GM12891 (cell line): ENCODE measurements around the gene ZNF584.
A peak's percentile ranks its signal among the peaks of the same experiment; 100 is the strongest.

Experiments used
- DNase-seq: peaks from one replicate; pipeline ENCODE4 v3.0.0; 2011; ENCODE audit warnings: low spot score; ENCODE audit not compliant: insufficient read length
- FAIRE-seq: peaks from 2 replicates; lab custom pipeline; 2011; peaks lifted over from hg19 to GRCh38; lab: Jason Lieb, UNC
- PAX5 ChIP-seq: IDR thresholded peaks from 2 replicates; pipeline ENCODE4 v1.6.1; 2011; ENCODE audit warnings: low read length, moderate library complexity, mild to moderate bottlenecking; ENCODE audit not compliant: insufficient read depth, severe bottlenecking
- POLR2A ChIP-seq: IDR thresholded peaks from 2 replicates; pipeline ENCODE4 v1.6.1; 2011; ENCODE audit warnings: low read depth, low read length, control low read depth
- POLR2AphosphoS5 ChIP-seq: IDR thresholded peaks from 2 replicates; pipeline ENCODE4 v1.6.1; 2011; ENCODE audit warnings: low read depth, low read length, control low read depth
- POU2F2 ChIP-seq: IDR thresholded peaks from 2 replicates; pipeline ENCODE4 v1.6.1; 2011; ENCODE audit warnings: low read depth, mild to moderate bottlenecking, control low read depth, low read length, moderate library complexity
- SPI1 ChIP-seq: IDR thresholded peaks from 2 replicates; pipeline ENCODE4 v1.6.1; 2011; ENCODE audit warnings: low read depth, low read length, control low read depth
- TAF1 ChIP-seq: IDR thresholded peaks from 2 replicates; pipeline ENCODE4 v1.6.1; 2011; ENCODE audit warnings: low read depth, low read length, control low read depth

The ZNF584 gene

DNA sequence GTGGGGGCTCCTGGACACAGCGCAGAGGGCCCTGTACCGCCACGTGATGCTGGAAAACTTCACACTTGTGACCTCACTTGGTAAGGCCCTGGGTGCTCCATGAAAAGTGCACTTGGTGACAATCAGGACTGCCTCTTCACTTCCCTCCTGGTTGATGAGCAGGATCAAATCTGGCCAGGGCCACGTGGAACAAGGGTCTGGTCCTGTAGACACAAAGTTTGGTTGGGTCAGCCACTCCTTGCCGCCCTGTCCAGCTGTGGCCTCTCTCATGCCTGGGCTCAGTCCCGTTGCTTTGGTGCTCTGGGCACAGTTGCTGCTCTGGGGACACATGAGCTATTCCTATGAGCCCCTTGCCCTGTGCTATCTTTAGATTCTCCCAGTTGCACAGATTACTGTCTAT lies 45.3 kb downstream of the ZNF584 start:
- TF ChIP-seq SPI1, result no peak
- no peak for TF ChIP-seq PAX5
- TF ChIP-seq POLR2AphosphoS5, result no peak
- no peak for TF ChIP-seq TAF1
- TF ChIP-seq POU2F2, result no peak
- TF ChIP-seq POLR2A, result no peak
- FAIRE-seq, result no peak
- DNase-seq, result no peak

DNA sequence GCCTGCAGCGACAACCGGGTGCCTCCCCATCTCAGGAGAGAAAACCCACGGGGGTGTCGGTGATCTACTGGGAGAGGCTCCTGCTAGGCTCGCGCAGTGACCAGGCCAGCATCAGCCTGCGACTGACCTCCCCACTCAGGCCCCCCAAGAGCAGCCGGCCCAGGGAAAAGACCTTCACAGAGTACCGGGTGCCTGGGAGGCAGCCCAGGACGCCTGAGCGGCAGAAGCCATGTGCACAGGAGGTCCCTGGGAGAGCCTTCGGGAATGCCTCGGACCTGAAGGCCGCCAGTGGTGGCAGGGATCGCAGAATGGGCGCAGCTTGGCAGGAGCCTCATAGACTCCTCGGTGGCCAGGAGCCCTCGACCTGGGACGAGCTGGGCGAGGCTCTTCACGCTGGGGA lies 46.9 kb downstream of the ZNF584 start:
- TF ChIP-seq TAF1 (no peak), SPI1 (no peak), POLR2A (no peak), PAX5 (no peak), POLR2AphosphoS5 (no peak), POU2F2 (no peak)
- DNase-seq (no peak), FAIRE-seq (no peak)

DNA sequence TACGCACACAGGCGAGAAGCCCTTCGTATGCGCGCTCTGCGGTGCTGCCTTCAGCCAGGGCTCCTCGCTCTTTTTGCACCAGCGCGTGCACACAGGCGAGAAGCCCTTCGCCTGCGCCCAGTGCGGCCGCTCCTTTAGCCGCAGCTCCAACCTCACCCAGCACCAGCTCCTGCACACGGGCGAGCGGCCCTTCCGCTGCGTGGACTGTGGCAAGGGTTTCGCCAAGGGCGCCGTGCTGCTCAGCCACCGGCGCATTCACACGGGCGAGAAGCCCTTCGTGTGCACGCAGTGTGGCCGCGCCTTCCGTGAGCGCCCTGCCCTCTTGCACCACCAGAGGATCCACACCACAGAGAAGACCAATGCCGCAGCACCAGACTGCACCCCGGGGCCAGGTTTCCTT lies 47.7 kb downstream of the ZNF584 start:
- no peak for TF ChIP-seq TAF1
- no peak for TF ChIP-seq SPI1
- no peak for TF ChIP-seq PAX5
- TF ChIP-seq POLR2A, result no peak
- no peak for TF ChIP-seq POLR2AphosphoS5
- TF ChIP-seq POU2F2, result no peak
- DNase-seq (no peak), FAIRE-seq (no peak)

GRCh38 chr19:58460039-58460438 lies 51.6 kb downstream of the ZNF584 start:
- FAIRE-seq, result peak; percentile 26
- TF ChIP-seq TAF1, result no peak
- TF ChIP-seq PAX5, result no peak
- no peak for TF ChIP-seq POU2F2
- DNase-seq, result no peak

GRCh38 chr19:58466089-58466759 lies 57.8 kb downstream of the ZNF584 start:
- DNase-seq, result no peak
- no peak for TF ChIP-seq TAF1
- no peak for TF ChIP-seq POLR2AphosphoS5
- no peak for TF ChIP-seq POU2F2
- TF ChIP-seq POLR2A, result no peak
- TF ChIP-seq SPI1, result no peak
- TF ChIP-seq PAX5, result no peak
- no peak for FAIRE-seq

DNA sequence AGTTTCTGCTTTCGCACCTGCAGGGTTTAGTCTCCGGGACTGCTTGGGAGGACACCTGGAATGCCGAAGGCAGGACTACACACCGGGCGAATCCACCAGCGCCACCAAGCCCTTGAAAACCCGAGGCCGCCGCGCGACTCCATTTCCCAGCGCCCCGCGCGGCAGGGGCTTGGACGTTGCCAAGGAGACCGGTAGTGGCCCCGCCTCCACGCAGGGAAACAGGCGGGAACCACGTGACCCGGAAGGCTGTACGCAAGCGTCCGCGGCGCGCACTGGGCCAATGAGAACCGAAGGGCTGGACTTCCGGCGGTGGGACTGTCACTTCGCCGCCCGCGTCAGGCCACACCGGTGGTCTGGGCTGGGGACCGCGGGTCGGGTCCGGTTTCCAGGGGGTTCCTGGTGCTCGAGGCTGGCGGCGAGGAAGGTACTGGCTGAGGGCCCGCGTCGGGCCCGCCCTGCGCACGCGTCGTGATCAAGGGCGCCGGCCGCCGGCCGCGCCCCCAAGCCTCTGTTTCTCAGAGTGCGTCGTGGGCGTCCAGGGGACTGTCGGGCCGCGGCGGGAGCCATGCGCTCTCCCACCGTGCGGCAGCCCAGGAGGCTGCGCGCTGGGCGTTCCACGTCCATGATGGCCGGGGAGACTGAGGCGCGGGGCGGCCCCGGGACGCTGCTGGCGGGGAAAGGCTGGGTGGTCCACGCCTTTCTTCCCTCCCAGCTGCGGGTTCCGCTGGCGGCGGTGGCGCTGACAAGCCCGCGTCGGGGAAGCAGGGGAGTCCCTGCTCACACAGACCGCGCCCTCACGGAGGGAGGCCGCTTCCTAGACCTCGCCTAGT lies 58.5 kb downstream of the ZNF584 start, which contains the start of gene ZNF324:
TSS of gene ZNF324 (plus strand) at position 321 of the 830 bp plus-strand sequence. CDS start 2,106 bp downstream, outside the sequence.
- no peak for TF ChIP-seq POU2F2
- TF ChIP-seq SPI1, result no peak
- peak; percentile 68; the same call in 1 of the 2 replicates for TF ChIP-seq POLR2A
- peak; percentile 77 for TF ChIP-seq POLR2AphosphoS5
- peak; percentile 75 for TF ChIP-seq TAF1
- FAIRE-seq (peak; percentile 99), DNase-seq (peak; percentile 99)
